Measurements from ENCODE around the gene CCDC188. TPM values are rescaled to one million over a fixed set of nuclear protein-coding genes. Genes with fewer than 3 reads are reported as not detected.

CCDC188 gene
- total RNA-seq, 1 experiment from 2014 or later: not detected

DNA sequence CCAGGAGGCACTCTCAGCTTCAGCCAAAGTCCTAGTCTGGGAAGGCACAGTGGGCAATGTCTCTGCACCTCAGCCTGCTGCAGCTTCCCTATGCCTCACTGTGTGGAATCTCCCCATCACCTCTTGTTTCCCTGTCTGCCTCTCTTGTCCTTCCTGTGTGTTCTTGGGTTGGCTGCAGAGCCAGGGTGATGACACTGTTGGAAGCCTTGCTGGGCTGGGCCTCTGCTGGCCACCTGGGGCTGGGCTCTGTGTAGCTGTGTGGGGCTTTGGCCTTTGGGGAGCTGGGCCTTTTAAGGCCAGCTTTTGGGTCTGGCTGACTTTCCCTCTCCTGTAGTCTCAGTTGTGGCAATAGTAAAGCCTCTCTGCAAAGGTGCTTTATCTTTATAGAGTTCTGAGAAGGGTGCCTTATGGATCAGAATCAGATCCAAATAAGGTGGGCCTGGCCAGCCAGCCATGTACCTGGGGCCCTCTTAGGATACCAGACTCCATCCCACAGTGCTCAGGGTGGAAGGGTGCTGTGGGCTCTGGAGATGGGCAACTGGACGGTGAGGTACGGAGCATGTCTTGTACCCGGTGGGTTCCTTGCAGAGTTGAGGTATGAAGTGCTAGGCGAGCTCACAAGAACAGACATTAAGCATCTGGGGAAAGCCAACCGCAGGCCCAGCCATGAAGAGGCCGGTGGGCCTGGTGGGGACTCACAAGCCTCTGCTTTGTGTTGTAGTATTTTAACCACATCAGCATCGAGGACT, 45.2 kb downstream of the CCDC188 start (continued):
- TF ChIP-seq ZNF671 (CRISPR knock-in tag; IDR thresholded peaks at IDR 0.05) (no peak), CREM (CRISPR knock-in tag; IDR thresholded peaks at IDR 0.05) (no peak), ZNF423 (CRISPR knock-in tag; IDR thresholded peaks at IDR 0.05) (no peak), ZNF232 (CRISPR knock-in tag; IDR thresholded peaks at IDR 0.05) (no peak), NR1H2 (CRISPR knock-in tag; IDR thresholded peaks at IDR 0.05) (no peak), FOXJ3 (CRISPR knock-in tag; IDR thresholded peaks at IDR 0.05; ENCODE audit: borderline replicate concordance) (no peak)
- TF ChIP-seq, protein P1, sequence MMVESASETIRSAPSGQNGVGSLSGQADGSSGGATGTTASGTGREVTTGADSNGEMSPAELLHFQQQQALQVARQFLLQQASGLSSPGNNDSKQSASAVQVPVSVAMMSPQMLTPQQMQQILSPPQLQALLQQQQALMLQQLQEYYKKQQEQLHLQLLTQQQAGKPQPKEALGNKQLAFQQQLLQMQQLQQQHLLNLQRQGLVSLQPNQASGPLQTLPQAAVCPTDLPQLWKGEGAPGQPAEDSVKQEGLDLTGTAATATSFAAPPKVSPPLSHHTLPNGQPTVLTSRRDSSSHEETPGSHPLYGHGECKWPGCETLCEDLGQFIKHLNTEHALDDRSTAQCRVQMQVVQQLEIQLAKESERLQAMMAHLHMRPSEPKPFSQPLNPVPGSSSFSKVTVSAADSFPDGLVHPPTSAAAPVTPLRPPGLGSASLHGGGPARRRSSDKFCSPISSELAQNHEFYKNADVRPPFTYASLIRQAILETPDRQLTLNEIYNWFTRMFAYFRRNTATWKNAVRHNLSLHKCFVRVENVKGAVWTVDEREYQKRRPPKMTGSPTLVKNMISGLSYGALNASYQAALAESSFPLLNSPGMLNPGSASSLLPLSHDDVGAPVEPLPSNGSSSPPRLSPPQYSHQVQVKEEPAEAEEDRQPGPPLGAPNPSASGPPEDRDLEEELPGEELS (CRISPR knock-in tag; IDR thresholded peaks at IDR 0.05): no peak
- TF ChIP-seq, protein P2, sequence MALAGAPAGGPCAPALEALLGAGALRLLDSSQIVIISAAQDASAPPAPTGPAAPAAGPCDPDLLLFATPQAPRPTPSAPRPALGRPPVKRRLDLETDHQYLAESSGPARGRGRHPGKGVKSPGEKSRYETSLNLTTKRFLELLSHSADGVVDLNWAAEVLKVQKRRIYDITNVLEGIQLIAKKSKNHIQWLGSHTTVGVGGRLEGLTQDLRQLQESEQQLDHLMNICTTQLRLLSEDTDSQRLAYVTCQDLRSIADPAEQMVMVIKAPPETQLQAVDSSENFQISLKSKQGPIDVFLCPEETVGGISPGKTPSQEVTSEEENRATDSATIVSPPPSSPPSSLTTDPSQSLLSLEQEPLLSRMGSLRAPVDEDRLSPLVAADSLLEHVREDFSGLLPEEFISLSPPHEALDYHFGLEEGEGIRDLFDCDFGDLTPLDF (CRISPR knock-in tag; IDR thresholded peaks at IDR 0.05): no peak

DNA sequence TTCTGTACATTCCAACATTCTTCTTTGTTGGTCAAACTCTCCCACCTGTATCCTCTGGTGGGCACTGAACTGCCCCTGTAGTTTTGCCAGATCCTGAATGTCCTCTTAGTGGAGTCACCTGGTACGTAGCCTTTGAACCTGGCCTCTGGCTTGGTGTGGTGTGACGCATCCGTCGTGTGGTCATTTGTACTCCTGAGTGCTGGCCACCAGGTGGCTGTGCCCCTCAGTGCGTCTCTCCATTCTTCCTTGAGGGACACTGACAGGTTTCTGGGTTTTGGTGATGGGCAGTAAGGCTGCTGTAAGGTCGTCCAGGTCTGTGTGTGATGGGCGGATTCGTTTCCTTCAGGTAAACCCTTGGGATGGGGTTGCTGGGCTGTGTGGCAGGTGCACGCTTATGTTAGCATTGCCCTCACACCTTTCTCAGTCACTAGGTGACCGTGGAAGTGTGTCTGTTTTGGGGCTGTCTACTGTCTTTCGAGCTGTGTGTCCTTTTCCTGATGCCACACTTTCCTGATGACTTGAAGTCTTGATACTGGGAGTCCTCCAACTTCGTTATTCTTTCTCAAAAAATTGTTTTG, 48.6 kb downstream of the CCDC188 start:
- Mint-ChIP-seq H3K27ac (peak overlapping the region; percentile 46; the same call in 1 of the 2 replicates), H3K9me3 (no peaks in the 10 kb centered on the region), H3K27me3 (ENCODE audit: low read depth) (no peaks in the 10 kb centered on the region), H3K4me1 (peaks cover 20% of the 10 kb centered on the region), H3K4me3 (no peak overlapping the region), H3K36me3 (peaks cover 84% of the 10 kb centered on the region)
- no peak for DNase-seq (ENCODE audit: low spot score)
- CTCF ChIA-PET: interaction anchor here (0.7 kb wide), 1 partner anchor 41 kb away, joined by 4 read pairs; no protein-coding TSS in a partner anchor
- peak; percentile 47; the same call in 1 of the 2 replicates for ATAC-seq
- POLR2A ChIA-PET: no interaction called here
- TF ChIP-seq ZNF671 (CRISPR knock-in tag; IDR thresholded peaks at IDR 0.05): no peak
- TF ChIP-seq, protein P3, sequence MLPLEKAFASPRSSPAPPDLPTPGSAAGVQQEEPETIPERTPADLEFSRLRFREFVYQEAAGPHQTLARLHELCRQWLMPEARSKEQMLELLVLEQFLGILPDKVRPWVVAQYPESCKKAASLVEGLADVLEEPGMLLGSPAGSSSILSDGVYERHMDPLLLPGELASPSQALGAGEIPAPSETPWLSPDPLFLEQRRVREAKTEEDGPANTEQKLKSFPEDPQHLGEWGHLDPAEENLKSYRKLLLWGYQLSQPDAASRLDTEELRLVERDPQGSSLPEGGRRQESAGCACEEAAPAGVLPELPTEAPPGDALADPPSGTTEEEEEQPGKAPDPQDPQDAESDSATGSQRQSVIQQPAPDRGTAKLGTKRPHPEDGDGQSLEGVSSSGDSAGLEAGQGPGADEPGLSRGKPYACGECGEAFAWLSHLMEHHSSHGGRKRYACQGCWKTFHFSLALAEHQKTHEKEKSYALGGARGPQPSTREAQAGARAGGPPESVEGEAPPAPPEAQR (CRISPR knock-in tag; IDR thresholded peaks at IDR 0.05): no peak
- TF ChIP-seq, protein P4, sequence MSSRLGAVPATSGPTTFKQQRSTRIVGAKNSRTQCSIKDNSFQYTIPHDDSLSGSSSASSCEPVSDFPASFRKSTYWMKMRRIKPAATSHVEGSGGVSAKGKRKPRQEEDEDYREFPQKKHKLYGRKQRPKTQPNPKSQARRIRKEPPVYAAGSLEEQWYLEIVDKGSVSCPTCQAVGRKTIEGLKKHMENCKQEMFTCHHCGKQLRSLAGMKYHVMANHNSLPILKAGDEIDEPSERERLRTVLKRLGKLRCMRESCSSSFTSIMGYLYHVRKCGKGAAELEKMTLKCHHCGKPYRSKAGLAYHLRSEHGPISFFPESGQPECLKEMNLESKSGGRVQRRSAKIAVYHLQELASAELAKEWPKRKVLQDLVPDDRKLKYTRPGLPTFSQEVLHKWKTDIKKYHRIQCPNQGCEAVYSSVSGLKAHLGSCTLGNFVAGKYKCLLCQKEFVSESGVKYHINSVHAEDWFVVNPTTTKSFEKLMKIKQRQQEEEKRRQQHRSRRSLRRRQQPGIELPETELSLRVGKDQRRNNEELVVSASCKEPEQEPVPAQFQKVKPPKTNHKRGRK (CRISPR knock-in tag; IDR thresholded peaks at IDR 0.05; ENCODE audit: borderline replicate concordance): no peak
- no peak for TF ChIP-seq TEAD4 (CRISPR knock-in tag; IDR thresholded peaks at IDR 0.05)
- TF ChIP-seq, protein P5, sequence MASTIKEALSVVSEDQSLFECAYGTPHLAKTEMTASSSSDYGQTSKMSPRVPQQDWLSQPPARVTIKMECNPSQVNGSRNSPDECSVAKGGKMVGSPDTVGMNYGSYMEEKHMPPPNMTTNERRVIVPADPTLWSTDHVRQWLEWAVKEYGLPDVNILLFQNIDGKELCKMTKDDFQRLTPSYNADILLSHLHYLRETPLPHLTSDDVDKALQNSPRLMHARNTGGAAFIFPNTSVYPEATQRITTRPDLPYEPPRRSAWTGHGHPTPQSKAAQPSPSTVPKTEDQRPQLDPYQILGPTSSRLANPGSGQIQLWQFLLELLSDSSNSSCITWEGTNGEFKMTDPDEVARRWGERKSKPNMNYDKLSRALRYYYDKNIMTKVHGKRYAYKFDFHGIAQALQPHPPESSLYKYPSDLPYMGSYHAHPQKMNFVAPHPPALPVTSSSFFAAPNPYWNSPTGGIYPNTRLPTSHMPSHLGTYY (CRISPR knock-in tag; IDR thresholded peaks at IDR 0.05): no peak
- TF ChIP-seq, protein P6, sequence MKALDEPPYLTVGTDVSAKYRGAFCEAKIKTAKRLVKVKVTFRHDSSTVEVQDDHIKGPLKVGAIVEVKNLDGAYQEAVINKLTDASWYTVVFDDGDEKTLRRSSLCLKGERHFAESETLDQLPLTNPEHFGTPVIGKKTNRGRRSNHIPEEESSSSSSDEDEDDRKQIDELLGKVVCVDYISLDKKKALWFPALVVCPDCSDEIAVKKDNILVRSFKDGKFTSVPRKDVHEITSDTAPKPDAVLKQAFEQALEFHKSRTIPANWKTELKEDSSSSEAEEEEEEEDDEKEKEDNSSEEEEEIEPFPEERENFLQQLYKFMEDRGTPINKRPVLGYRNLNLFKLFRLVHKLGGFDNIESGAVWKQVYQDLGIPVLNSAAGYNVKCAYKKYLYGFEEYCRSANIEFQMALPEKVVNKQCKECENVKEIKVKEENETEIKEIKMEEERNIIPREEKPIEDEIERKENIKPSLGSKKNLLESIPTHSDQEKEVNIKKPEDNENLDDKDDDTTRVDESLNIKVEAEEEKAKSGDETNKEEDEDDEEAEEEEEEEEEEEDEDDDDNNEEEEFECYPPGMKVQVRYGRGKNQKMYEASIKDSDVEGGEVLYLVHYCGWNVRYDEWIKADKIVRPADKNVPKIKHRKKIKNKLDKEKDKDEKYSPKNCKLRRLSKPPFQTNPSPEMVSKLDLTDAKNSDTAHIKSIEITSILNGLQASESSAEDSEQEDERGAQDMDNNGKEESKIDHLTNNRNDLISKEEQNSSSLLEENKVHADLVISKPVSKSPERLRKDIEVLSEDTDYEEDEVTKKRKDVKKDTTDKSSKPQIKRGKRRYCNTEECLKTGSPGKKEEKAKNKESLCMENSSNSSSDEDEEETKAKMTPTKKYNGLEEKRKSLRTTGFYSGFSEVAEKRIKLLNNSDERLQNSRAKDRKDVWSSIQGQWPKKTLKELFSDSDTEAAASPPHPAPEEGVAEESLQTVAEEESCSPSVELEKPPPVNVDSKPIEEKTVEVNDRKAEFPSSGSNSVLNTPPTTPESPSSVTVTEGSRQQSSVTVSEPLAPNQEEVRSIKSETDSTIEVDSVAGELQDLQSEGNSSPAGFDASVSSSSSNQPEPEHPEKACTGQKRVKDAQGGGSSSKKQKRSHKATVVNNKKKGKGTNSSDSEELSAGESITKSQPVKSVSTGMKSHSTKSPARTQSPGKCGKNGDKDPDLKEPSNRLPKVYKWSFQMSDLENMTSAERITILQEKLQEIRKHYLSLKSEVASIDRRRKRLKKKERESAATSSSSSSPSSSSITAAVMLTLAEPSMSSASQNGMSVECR (CRISPR knock-in tag; IDR thresholded peaks at IDR 0.05; ENCODE audit: borderline replicate concordance): no peak
- TF ChIP-seq GTF2I (CRISPR knock-in tag; conservative IDR thresholded peaks at IDR 0.05): no peak
- TF ChIP-seq, protein P7, sequence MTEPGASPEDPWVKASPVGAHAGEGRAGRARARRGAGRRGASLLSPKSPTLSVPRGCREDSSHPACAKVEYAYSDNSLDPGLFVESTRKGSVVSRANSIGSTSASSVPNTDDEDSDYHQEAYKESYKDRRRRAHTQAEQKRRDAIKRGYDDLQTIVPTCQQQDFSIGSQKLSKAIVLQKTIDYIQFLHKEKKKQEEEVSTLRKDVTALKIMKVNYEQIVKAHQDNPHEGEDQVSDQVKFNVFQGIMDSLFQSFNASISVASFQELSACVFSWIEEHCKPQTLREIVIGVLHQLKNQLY (CRISPR knock-in tag; IDR thresholded peaks at IDR 0.05): no peak
- TF ChIP-seq ETV6 (CRISPR knock-in tag; IDR thresholded peaks at IDR 0.05): no peak
- TF ChIP-seq, protein P8, sequence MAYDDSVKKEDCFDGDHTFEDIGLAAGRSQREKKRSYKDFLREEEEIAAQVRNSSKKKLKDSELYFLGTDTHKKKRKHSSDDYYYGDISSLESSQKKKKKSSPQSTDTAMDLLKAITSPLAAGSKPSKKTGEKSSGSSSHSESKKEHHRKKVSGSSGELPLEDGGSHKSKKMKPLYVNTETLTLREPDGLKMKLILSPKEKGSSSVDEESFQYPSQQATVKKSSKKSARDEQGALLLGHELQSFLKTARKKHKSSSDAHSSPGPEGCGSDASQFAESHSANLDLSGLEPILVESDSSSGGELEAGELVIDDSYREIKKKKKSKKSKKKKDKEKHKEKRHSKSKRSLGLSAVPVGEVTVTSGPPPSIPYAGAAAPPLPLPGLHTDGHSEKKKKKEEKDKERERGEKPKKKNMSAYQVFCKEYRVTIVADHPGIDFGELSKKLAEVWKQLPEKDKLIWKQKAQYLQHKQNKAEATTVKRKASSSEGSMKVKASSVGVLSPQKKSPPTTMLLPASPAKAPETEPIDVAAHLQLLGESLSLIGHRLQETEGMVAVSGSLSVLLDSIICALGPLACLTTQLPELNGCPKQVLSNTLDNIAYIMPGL (CRISPR knock-in tag; IDR thresholded peaks at IDR 0.05): no peak
- no peak for TF ChIP-seq SOX15 (CRISPR knock-in tag; IDR thresholded peaks at IDR 0.05)
- TF ChIP-seq HMGA2 (CRISPR knock-in tag; IDR thresholded peaks at IDR 0.05): no peak
- no peak for TF ChIP-seq CREM (CRISPR knock-in tag; IDR thresholded peaks at IDR 0.05)
- TF ChIP-seq CREB1 (CRISPR knock-in tag; IDR thresholded peaks at IDR 0.05): no peak
- no peak for TF ChIP-seq OVOL2 (CRISPR knock-in tag; IDR thresholded peaks at IDR 0.05; ENCODE audit: borderline replicate concordance)

All from WTC11 (cell line).